Upper lobe of left lung (tissue), 4 donors: ENCODE data around the gene ZNF423.

Experiments
- CTCF ChIP-seq, 6 experiments: fragments of 450-650 bp in 4 of 6; fragments of 200-600 bp in 2 of 6; sonication (generic) in 2 of 6; IDR thresholded peaks; one replicate each; pipeline ENCODE4 v1.5.1; 2016 to 2019; ENCODE audit warnings: antibody characterized with exemption in 6 of 6
- EP300 ChIP-seq, 4 donors: sonication (generic); formaldehyde crosslinking; IDR thresholded peaks; one replicate each; pipeline ENCODE4 v1.5.1; 2017; ENCODE audit warnings: antibody characterized with exemption in 4 of 4, control low read depth in 2 of 4
- POLR2AphosphoS5 ChIP-seq, 2 donors: sonication (generic); formaldehyde crosslinking; IDR thresholded peaks; one replicate each; pipeline ENCODE4 v1.5.1; 2017; ENCODE audit warnings: antibody characterized with exemption in 2 of 2

- no peak for TF ChIP-seq CTCF (IDR thresholded peaks at IDR 0.05)
- TF ChIP-seq EP300 (IDR thresholded peaks at IDR 0.05) = no peak
- no peak for TF ChIP-seq POLR2AphosphoS5 (IDR thresholded peaks at IDR 0.05)
Measured at GRCh38 chr16:49651996-49652395, 203.9 kb downstream of the ZNF423 start.
